Neural crest cell (in vitro differentiated cells): ENCODE measurements around the gene FZD10. TPM values are rescaled to one million over a fixed set of nuclear protein-coding genes. Genes with fewer than 3 reads are reported as not detected.

Experiments used
- DNase-seq: peaks from one replicate; pipeline ENCODE4 v3.0.0; 2021; ENCODE audit warnings: low read depth, mixed read lengths, low spot score
- H3K27ac Mint-ChIP-seq: one replicate; pipeline ENCODE4 v1.8.0; 2021; ENCODE audit warnings: mild to moderate bottlenecking, mixed read lengths; ENCODE audit not compliant: unreplicated experiment
- H3K27me3 Mint-ChIP-seq: 2 replicates; pipeline ENCODE4 v1.8.0; 2021; ENCODE audit warnings: low read depth, mild to moderate bottlenecking, mixed read lengths
- H3K36me3 Mint-ChIP-seq: 2 replicates; pipeline ENCODE4 v1.8.0; 2021; ENCODE audit warnings: low read depth, mild to moderate bottlenecking, mixed read lengths
- H3K4me1 Mint-ChIP-seq: 2 replicates; pipeline ENCODE4 v1.8.0; 2021; ENCODE audit warnings: mixed read lengths
- H3K4me3 Mint-ChIP-seq: one replicate; pipeline ENCODE4 v1.8.0; 2021; ENCODE audit warnings: mild to moderate bottlenecking, mixed read lengths
- H3K9me3 Mint-ChIP-seq: 2 replicates; pipeline ENCODE4 v1.8.0; 2021; ENCODE audit warnings: mixed read lengths
- CTCF ChIP-seq: fragments of 200-600 bp; sonication (generic); conservative IDR thresholded peaks from 2 replicates; pipeline ENCODE4 v1.5.0; 2021; ENCODE audit warnings: antibody characterized with exemption, mild to moderate bottlenecking
- total RNA-seq: library from RNA; stranded (reverse); gene quantifications from 2 replicates; pipeline ENCODE4 v1.2.1, GENCODE V29; 2021

Gene FZD10
- total RNA-seq, 1 donor from 2014 or later, result 15.5 TPM

DNA sequence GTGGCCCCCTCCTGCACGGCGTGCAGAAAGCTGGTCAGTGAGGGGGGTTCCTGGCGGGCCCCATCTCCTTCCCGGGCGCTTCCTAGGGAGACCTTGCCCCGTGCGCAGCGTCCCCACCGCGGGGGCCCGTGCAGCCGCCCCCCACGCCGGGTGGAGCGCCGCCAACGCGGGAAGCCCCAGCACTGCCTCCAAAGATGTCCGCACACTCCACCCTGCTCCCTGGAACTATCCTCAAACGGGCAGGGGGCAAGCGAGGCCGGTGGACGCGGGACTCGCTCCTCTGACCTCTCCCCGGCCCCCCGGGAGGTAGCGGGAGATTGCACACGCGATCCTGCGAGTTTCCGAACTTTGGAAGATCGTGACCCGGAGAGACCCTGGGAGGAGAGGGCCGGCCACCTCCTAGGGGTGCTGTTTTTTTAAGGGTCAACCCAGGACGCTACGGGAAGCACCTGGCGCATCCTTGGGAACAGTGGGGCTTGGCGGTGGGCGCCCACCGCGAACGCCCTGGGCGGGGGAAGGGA, 1.5 kb upstream of the FZD10 start:
- H3K9me3 Mint-ChIP-seq, result no peaks in the 10 kb centered on the region
- H3K4me3 Mint-ChIP-seq, result peak overlapping the region; percentile 94
- H3K4me1 Mint-ChIP-seq, result peaks cover 23% of the 10 kb centered on the region
- H3K27ac Mint-ChIP-seq, result no peak overlapping the region
- DNase-seq, result no peak
- peaks cover 52% of the 10 kb centered on the region for H3K27me3 Mint-ChIP-seq
- H3K36me3 Mint-ChIP-seq, result no peaks in the 10 kb centered on the region
- TF ChIP-seq CTCF, result no peak

GRCh38 chr12:130161261-130162243, 712 bp upstream of the FZD10 start:
- Mint-ChIP-seq H3K9me3 (no peaks in the 10 kb centered on the region), H3K4me3 (peak overlapping the region; percentile 94), H3K27ac (no peak overlapping the region), H3K4me1 (peaks cover 31% of the 10 kb centered on the region), H3K27me3 (peaks cover 55% of the 10 kb centered on the region), H3K36me3 (no peaks in the 10 kb centered on the region)
- DNase-seq, result peak; percentile 46
- no peak for TF ChIP-seq CTCF

DNA sequence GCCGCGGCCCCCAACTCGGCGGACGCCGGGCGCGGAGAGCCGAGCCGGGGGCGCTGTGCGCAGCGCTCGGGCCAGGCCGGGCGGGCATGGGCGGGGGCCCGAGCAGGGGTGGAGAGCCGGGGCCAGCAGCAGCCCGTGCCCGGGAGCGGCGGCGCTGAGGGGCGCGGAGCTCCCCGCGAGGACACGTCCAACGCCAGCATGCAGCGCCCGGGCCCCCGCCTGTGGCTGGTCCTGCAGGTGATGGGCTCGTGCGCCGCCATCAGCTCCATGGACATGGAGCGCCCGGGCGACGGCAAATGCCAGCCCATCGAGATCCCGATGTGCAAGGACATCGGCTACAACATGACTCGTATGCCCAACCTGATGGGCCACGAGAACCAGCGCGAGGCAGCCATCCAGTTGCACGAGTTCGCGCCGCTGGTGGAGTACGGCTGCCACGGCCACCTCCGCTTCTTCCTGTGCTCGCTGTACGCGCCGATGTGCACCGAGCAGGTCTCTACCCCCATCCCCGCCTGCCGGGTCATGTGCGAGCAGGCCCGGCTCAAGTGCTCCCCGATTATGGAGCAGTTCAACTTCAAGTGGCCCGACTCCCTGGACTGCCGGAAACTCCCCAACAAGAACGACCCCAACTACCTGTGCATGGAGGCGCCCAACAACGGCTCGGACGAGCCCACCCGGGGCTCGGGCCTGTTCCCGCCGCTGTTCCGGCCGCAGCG, 639 bp downstream of the FZD10 start:
- peaks cover 32% of the 10 kb centered on the region for H3K4me1 Mint-ChIP-seq
- no peaks in the 10 kb centered on the region for H3K36me3 Mint-ChIP-seq
- DNase-seq, result no peak
- H3K9me3 Mint-ChIP-seq, result no peaks in the 10 kb centered on the region
- peaks cover 60% of the 10 kb centered on the region for H3K27me3 Mint-ChIP-seq
- no peak for TF ChIP-seq CTCF
- H3K4me3 Mint-ChIP-seq, result peak overlapping the region; percentile 86
- H3K27ac Mint-ChIP-seq, result no peak overlapping the region

DNA sequence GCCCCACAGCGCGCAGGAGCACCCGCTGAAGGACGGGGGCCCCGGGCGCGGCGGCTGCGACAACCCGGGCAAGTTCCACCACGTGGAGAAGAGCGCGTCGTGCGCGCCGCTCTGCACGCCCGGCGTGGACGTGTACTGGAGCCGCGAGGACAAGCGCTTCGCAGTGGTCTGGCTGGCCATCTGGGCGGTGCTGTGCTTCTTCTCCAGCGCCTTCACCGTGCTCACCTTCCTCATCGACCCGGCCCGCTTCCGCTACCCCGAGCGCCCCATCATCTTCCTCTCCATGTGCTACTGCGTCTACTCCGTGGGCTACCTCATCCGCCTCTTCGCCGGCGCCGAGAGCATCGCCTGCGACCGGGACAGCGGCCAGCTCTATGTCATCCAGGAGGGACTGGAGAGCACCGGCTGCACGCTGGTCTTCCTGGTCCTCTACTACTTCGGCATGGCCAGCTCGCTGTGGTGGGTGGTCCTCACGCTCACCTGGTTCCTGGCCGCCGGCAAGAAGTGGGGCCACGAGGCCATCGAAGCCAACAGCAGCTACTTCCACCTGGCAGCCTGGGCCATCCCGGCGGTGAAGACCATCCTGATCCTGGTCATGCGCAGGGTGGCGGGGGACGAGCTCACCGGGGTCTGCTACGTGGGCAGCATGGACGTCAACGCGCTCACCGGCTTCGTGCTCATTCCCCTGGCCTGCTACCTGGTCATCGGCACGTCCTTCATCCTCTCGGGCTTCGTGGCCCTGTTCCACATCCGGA, 1.4 kb downstream of the FZD10 start:
- H3K4me3 Mint-ChIP-seq, result peak overlapping the region; percentile 88
- peaks cover 32% of the 10 kb centered on the region for H3K4me1 Mint-ChIP-seq
- H3K27me3 Mint-ChIP-seq, result peaks cover 67% of the 10 kb centered on the region

More for the DNA sequence above, 1.4 kb downstream of the FZD10 start:
- no peak for TF ChIP-seq CTCF
- Mint-ChIP-seq H3K9me3 (no peaks in the 10 kb centered on the region), H3K27ac (no peak overlapping the region), H3K36me3 (no peaks in the 10 kb centered on the region)
- DNase-seq, result no peak
